HG02970 (cell line): ENCODE results near the gene KIF16B.

Experiments
- ATAC-seq: cut with Tn5 transposase; IDR thresholded peaks from one replicate; pipeline ENCODE4 v1.9.1; 2021; ENCODE audit warnings: mild to moderate bottlenecking, moderate library complexity, moderate number of reproducible peaks; ENCODE audit not compliant: unreplicated experiment, low FRiP score

Gene KIF16B

GRCh38 chr20:16312998-16313397 is 260.2 kb downstream of the KIF16B start:
- ATAC-seq: no peak

- no peak for ATAC-seq
These were observed 261.5 kb downstream of the KIF16B start for GRCh38 chr20:16311756-16312155.

- ATAC-seq: no peak
These were observed 264.5 kb downstream of the KIF16B start for GRCh38 chr20:16308754-16309153.

- ATAC-seq: no peak
These were observed 270.4 kb downstream of the KIF16B start for GRCh38 chr20:16302818-16303217.

- ATAC-seq: no peak
These were observed 271.3 kb downstream of the KIF16B start for GRCh38 chr20:16301986-16302385.

- no peak for ATAC-seq
These were observed 273.4 kb downstream of the KIF16B start for GRCh38 chr20:16299897-16300296.

- ATAC-seq: no peak
These were observed 276.3 kb downstream of the KIF16B start for GRCh38 chr20:16296931-16297330.

- ATAC-seq: no peak
These were observed 277.7 kb downstream of the KIF16B start for GRCh38 chr20:16295534-16295933.

- no peak for ATAC-seq
These were observed 279.7 kb downstream of the KIF16B start for GRCh38 chr20:16293590-16293989.

- ATAC-seq: no peak
These were observed 280.9 kb downstream of the KIF16B start for GRCh38 chr20:16292226-16292880.

GRCh38 chr20:16290358-16290757 is 282.9 kb downstream of the KIF16B start:
- ATAC-seq: no peak

GRCh38 chr20:16287776-16288175 is 285.5 kb downstream of the KIF16B start:
- no peak for ATAC-seq

- no peak for ATAC-seq
These were observed 286.6 kb downstream of the KIF16B start for GRCh38 chr20:16286601-16287000.

GRCh38 chr20:16284385-16285100 is 288.7 kb downstream of the KIF16B start:
- ATAC-seq: no peak

- ATAC-seq: no peak
These were observed 289.3 kb downstream of the KIF16B start for GRCh38 chr20:16283978-16284377.

- ATAC-seq: no peak
These were observed 289.9 kb downstream of the KIF16B start for GRCh38 chr20:16283307-16283706.

- no peak for ATAC-seq
These were observed 293.0 kb downstream of the KIF16B start for GRCh38 chr20:16280219-16280618.

GRCh38 chr20:16279320-16279719 is 293.9 kb downstream of the KIF16B start:
- ATAC-seq: no peak

GRCh38 chr20:16273812-16274555 is 299.3 kb downstream of the KIF16B start:
- no peak for ATAC-seq

GRCh38 chr20:16272780-16273360 is 300.4 kb downstream of the KIF16B start:
- no peak for ATAC-seq

GRCh38 chr20:16271450-16271849 is 301.8 kb downstream of the KIF16B start:
- ATAC-seq: no peak
